NCI-H1092 treated with DMSO at 0.1 percent for 48 hours (cell line): ENCODE measurements around the gene DMD.
A peak's percentile ranks its signal among the peaks of the same experiment; 100 is the strongest.

Experiments used
- DNase-seq: peaks from one replicate; lab custom pipeline; 2025; lab: John Stamatoyannopoulos, UW

The DMD gene

DNA sequence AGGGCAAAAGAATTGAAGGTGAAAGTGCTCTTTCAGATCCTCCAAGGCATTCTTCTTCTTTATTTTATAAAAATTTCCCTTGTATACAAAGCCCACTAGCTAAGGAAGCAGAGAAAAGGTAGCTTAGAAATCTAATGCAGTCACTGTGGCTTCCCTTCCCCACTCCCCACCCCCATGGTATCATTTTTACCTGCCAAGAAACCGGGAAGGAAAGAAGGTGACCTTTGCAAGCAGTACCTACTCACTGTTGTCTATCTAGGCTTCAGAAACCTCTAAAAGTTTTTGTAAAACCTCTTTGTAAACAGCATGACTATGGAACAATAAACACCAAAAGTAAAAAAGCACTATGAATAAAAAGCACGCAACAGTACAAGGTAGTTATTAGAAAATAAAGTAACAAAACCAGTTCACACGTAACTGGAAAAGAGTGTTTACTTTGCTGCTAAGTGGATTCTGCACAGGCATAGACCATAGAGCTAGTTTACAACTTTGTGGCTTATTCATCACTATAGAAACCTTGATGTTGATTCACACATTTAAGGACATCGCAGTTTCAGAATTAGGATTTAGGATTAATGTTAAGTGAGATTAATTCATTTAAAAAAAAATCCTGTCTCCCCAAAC lies 2029.9 kb downstream of the DMD start:
- DNase-seq = no peak

DNA sequence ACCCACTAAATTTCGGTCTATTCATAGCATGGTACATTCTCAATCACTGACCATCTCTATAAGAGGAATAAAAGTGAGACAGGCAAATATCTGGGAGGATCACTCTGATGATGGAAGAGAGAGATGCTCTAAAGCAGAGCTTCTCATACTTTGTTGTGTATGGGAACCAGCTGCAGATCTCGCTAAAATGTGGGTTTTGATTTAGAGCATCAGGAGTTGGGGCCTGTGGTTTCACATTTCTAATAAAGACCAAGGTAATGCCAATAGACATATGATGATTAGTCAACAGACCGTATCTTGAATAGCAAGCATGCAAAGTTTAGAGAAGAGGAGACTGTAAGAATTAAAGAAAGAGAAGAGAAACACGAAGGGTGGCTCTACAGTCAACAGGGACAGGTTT lies 2032.1 kb downstream of the DMD start:
- DNase-seq = no peak

DNA sequence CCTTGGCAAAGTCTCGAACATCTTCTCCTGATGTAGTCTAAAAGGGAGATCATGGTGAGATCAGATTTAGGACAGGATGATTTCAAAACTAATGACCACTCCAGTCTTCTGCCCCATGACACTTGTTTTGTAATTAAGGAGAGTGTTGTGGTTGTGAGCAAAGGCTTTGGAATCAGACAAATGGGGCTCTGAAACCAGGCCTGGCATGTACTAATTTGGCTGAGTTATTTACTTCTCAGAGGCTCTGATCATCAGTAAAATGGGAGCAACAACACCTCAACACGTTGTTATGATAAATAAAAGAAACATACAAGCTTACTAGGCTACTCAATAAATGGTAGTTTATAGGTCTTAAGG lies 2032.6 kb downstream of the DMD start:
- no peak for DNase-seq

DNA sequence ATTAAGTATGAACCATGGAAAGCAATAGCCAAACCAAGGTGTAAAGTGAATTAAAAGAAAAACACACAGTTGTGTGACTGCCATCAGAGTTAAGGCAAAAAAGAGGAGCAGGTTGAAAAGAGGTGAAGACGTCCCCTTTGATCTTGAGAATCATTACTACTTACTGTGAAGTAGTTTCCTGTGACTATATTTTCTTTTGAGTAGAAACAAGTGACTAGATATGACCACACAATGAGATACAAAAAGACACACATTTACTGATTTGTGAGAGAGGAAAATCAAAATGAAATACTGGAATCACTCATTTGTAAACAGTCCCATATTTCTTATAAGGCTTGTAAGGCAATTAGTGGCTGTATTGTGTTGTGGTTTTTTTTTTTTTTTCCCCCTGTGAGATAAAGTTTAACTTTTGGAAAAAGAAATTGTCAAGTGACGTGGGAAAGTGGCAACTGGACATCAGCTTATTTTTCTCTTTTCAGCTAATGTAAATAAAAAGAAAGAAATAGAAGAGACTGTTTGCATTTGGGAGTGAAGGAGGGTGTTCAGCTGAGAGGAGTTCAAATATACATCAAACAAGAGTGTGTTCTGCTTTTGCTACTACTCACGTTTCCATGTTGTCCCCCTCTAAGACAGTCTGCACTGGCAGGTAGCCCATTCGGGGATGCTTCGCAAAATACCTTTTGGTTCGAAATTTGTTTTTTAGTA lies 2033.1 kb downstream of the DMD start:
- DNase-seq = no peak

DNA sequence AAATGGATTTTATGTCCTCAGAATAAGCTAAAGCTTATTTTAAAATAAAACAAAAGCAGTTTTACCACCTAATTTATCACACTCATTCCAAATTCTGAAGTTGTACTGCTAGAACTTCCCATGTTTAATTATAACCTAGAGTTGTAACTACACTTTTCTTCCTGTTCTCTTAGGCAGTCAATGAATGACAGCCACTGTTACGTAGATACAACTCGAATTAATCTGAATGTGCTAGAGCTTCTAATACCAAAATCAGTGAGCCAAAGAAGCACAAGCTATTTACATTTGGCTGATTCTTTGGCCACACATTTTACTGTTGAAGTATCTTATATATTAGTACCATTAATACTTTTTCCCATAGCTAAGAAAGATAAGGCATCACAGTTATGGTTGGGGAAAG lies 2040.6 kb downstream of the DMD start:
- no peak for DNase-seq

DNA sequence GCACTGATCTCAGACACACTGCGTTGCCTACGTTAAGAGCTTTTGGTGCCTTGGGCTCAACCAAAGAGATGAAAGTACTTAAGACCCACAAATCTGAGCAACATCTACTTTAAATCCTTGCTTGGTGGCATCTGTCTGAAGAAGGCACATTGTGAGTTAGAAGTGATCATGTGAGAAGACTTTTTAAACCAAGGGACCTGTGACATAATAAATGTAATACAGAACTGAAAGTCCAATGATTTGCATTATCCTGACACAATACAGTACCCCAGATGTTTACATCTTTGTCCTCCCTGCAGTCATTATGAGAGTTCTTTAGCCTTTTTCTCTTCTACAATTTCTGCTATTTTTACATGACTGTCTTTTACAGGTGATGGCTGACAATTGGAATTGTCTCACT lies 2042.8 kb downstream of the DMD start:
- no peak for DNase-seq

DNA sequence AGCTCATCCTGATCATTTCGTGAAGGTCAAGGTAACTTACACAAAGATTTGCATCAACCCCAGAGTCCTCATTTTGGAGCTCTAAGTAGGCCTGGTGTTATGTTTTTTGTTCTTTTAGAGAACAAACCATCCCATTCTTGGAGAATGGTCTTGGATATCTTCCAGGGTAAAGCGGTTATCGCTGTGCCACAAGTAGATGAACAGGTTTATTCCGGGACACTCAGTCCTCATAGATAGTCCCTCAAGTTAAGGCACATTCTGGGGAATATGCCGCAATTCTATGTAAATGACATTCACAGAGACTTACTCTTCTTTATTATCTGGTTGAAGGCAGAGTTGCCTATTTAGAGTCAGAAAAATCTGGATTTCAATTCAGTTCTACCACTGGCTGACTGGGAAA lies 2044.5 kb downstream of the DMD start:
- DNase-seq = no peak

- no peak for DNase-seq
Measured at GRCh38 chrX:31166416-31166815, 2044.9 kb downstream of the DMD start.

DNA sequence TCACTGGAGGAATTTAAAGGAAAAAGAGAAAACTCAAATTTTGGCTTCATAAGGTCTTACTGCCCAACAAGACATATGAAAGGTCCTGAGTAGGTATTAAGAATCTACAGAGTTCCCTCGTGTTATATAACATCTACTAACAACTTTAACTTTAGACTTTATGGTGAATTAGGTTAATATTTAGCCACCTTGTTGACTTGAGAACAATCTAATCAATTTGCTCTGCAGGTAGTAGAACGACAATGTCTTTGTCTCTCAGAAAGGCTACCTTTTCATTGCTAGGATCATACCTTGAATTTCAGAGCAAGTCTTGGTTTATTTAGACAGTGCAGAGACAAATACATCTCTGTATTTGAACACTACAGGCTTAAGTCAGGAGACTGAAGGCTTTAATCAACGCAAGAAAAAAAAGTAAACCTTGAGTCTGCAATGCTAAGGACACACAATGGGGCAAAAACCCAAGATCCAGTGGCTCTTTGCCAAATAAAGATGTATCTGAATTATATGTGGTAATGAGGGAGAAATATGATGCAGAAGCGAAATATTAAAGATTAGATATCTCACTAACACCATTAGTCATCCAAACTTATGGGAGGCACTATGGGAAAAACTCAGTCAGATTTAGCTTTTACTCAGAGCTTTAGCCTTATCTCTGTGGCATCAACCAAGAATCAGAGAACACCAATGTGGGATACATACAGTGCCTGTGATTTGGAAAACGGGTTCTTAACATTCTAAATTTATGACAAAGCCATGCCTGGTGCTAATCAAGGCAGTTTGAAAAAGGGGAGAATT lies 2045.9 kb downstream of the DMD start:
- DNase-seq = no peak

DNA sequence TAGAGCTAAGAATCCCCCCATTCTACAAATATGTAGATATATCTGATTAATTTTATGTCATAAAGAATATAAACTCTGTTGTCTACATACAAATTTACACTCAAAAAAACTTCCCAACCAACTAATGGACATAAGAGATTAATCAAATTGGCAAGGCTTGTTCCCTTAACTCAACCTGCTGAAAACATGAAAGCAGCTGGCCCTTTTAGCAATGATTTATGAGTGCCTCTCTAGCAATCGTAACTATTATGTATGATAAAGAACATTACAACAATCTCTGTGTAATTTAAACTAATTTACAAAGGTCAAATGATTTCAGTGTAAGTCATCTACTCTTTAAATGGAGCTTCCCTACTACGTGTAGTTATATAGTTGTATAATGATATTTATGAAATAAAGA lies 2056.4 kb downstream of the DMD start:
- DNase-seq = peak; percentile 1

- no peak for DNase-seq
Measured at GRCh38 chrX:31153475-31154047, 2057.8 kb downstream of the DMD start.

GRCh38 chrX:31147175-31147574 lies 2064.2 kb downstream of the DMD start:
- DNase-seq = no peak

GRCh38 chrX:31139961-31140360 lies 2071.4 kb downstream of the DMD start:
- no peak for DNase-seq

DNA sequence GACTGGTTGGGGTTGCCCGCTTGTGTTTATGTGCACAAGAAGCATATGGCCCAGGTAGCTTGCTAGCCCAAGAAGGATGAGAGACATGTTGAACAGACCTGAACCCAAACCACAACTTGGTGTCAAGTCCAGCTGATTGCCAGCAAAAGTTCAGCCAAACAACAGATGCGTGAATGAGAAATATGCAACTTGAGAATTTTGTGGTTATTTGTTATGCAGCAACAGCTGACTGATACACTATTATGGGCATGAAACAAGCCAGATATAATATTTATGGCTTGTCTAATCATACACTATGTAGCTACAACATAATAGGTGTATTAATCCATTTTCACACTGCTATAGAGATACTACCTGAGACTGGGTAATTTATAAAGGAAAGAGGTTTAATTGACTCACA lies 2073.2 kb downstream of the DMD start:
- DNase-seq = no peak

DNA sequence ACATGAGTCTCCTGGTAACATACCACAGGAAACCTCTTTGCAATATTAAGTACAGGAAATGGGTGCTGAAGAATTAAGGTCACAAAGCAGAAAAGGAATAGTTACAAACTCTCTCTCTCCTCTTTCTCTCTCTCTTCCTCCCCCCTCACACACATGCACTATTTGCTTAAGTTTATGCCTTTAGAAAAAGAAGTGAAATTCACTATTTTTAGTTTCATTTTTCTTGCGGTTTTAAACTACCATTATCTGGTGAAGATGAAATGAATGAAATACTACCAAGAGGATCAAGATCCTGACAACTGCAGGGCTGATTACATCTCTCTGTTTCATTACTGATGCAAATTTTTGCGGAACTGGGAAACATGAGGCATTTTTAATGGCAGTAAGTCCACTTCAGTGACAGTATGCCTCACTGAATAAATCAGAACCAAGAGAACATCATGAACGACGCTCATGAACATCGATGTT lies 2075.2 kb downstream of the DMD start:
- DNase-seq = no peak

- DNase-seq = peak; percentile 44
Measured at GRCh38 chrX:31132821-31133241, 2078.5 kb downstream of the DMD start.

GRCh38 chrX:31130457-31131220 lies 2080.7 kb downstream of the DMD start:
- no peak for DNase-seq

GRCh38 chrX:31128855-31129254 lies 2082.5 kb downstream of the DMD start:
- no peak for DNase-seq

DNA sequence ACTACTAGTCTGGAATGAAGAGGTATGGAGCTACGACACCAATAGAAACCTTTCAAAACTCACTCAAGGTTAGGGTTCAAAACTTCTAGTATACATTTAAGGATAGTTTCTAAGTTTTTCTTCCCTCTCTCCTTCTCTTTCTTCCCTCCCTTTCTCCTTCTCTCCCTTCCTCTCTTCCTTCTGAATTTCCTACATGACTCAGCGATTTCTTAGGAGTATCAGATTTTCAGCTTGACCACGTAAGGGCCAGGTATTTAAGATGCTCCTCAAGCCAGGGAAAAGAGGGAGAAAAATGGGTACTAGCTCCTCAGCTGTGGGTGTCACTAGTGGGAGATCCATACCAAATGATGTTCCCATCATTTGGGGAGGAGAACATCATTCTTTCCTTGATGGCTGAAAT lies 2083.6 kb downstream of the DMD start:
- no peak for DNase-seq

DNA sequence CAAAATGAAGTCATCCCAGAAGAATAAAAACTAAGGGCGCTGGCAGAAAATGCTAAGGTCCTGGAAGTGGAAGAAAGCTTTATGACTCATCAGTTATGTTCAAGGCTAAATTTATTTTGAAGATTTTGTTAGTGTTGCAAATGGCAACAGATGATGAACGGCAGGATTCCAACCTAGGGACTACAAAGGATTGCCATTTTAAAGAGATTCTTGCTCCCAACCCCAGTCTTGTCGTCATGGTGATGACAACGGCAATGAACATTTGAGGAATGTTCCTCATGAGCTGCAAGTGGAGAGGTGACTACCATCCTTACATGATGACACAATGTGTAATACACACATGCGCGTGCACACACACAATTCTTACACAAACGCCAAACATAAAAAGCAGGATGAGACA lies 2085.1 kb downstream of the DMD start:
- DNase-seq = no peak

- DNase-seq = no peak
Measured at GRCh38 chrX:31124536-31124935, 2086.8 kb downstream of the DMD start.

DNA sequence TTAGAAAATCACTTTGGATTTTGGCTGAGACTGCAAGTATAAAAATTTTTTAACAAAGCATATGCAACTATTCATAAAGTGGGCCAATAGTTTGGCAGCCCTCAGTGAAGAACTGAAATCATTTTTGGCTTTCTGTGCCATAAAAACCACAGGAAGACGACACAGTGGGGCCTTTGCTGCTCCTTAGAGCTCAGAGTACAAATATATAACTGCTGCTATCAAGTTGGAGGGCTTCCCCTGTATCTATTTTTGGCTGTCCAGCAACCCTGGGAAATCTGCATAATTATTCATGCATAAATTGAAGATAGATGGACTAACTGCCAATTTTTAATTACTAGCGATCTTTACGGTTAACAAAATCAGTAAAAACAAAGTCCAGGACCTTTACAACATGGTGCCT lies 2088.0 kb downstream of the DMD start:
- no peak for DNase-seq
